Measurements from ENCODE around the gene CCDC124.

CCDC124 gene

DNA sequence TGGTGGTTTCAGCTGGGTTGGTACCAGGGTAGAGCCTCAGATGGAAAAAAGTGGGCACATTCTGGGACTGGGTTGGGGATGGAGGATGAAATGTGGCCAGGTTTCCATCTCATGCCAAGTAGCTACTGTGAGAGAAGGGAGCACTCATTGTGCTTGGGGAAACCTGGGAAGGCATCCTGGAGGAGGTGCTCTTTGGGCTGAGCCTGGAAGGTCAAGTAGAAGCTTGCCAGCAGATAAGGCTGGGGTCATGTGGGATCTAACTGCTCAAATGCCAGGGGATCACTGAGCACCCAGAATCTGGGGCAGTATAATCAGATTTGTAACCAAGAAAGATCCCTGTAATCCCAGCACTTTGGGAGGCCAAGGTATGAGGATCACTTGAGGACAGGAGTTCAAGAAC lies 25.1 kb downstream of the CCDC124 start:
- H3K36me3 ChIP-seq (replicated peaks; ENCODE audit: low read depth, low read length): no peaks in the 10 kb centered on the region
- H2AFZ ChIP-seq (ENCODE audit: low read depth, low read length): no peak overlapping the region
- H3K4me1 ChIP-seq (ENCODE audit: low read length): no peaks in the 10 kb centered on the region
- no peaks in the 10 kb centered on the region for H3K79me2 ChIP-seq (ENCODE audit: low read length)
- no peaks in the 10 kb centered on the region for H4K20me1 ChIP-seq (ENCODE audit: insufficient read depth, low read length)
- no peak overlapping the region for H3K4me2 ChIP-seq (ENCODE audit: low read length)
- H3K27ac ChIP-seq (ENCODE audit: low read length): no peak overlapping the region
- TF ChIP-seq, protein P1, sequence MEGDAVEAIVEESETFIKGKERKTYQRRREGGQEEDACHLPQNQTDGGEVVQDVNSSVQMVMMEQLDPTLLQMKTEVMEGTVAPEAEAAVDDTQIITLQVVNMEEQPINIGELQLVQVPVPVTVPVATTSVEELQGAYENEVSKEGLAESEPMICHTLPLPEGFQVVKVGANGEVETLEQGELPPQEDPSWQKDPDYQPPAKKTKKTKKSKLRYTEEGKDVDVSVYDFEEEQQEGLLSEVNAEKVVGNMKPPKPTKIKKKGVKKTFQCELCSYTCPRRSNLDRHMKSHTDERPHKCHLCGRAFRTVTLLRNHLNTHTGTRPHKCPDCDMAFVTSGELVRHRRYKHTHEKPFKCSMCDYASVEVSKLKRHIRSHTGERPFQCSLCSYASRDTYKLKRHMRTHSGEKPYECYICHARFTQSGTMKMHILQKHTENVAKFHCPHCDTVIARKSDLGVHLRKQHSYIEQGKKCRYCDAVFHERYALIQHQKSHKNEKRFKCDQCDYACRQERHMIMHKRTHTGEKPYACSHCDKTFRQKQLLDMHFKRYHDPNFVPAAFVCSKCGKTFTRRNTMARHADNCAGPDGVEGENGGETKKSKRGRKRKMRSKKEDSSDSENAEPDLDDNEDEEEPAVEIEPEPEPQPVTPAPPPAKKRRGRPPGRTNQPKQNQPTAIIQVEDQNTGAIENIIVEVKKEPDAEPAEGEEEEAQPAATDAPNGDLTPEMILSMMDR (IDR thresholded peaks at IDR 0.05; ENCODE audit: low read depth, low read length): no peak
- no peak for TF ChIP-seq EZH2phosphoT487 (IDR thresholded peaks at IDR 0.05; ENCODE audit: low read depth)
- H3K4me3 ChIP-seq (ENCODE audit: low read length): no peak overlapping the region
- peaks cover 30% of the 10 kb centered on the region for H3K27me3 ChIP-seq (ENCODE audit: low read depth, low read length)
- H3K9me3 ChIP-seq (ENCODE audit: insufficient read depth, low read length): no peaks in the 10 kb centered on the region
- no peak overlapping the region for H3K9ac ChIP-seq (ENCODE audit: low read length)

DNA sequence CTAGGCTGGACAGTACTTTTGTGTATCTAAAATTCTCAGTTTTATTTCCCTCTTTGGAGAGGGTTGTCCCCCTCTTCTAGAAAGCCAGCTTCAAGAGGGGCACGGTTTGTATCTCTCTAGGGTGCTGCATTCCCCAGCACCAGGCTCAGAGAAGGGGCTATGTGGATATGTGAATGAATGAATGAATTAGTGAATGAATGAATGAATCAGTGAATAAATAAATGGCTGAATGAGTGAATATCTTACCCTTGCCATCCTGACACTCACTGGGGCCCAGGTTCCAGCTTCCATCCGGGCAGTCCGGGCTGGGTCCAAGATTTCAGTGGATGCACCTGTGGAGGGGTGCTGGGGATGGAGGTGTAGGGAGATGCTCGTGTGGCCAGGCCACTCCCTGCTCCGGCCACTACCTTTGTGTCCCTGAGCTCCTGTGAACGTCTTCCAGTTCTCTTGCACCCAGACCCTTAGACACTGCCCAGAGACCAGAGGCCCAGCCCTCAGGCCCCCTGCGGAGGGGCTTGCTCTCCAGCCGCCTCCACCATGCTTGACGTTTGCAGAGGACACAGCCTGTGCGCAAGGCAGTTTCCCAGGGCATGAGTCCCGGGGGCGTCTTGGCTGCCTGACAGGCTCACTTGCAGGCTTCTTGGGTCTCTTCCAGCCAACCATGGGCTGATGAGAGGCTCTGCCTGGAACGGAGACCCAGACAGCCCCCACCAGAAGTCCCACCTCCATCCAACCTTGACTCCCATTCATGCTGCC lies 31.3 kb downstream of the CCDC124 start:
- Histone ChIP-seq H3K36me3 (replicated peaks; ENCODE audit: low read depth, low read length) (no peaks in the 10 kb centered on the region), H3K27ac (ENCODE audit: low read length) (no peak overlapping the region), H3K4me1 (ENCODE audit: low read length) (no peaks in the 10 kb centered on the region), H3K9ac (ENCODE audit: low read length) (no peak overlapping the region), H2AFZ (ENCODE audit: low read depth, low read length) (no peak overlapping the region), H3K9me3 (ENCODE audit: insufficient read depth, low read length) (no peaks in the 10 kb centered on the region), H3K79me2 (ENCODE audit: low read length) (no peaks in the 10 kb centered on the region), H3K4me2 (ENCODE audit: low read length) (no peak overlapping the region), H4K20me1 (ENCODE audit: insufficient read depth, low read length) (no peaks in the 10 kb centered on the region), H3K4me3 (ENCODE audit: low read length) (no peak overlapping the region), H3K27me3 (ENCODE audit: low read depth, low read length) (peaks cover 26% of the 10 kb centered on the region)
- no peak for TF ChIP-seq EZH2phosphoT487 (IDR thresholded peaks at IDR 0.05; ENCODE audit: low read depth)
- TF ChIP-seq, protein P1 (IDR thresholded peaks at IDR 0.05; ENCODE audit: low read depth, low read length): no peak

DNA sequence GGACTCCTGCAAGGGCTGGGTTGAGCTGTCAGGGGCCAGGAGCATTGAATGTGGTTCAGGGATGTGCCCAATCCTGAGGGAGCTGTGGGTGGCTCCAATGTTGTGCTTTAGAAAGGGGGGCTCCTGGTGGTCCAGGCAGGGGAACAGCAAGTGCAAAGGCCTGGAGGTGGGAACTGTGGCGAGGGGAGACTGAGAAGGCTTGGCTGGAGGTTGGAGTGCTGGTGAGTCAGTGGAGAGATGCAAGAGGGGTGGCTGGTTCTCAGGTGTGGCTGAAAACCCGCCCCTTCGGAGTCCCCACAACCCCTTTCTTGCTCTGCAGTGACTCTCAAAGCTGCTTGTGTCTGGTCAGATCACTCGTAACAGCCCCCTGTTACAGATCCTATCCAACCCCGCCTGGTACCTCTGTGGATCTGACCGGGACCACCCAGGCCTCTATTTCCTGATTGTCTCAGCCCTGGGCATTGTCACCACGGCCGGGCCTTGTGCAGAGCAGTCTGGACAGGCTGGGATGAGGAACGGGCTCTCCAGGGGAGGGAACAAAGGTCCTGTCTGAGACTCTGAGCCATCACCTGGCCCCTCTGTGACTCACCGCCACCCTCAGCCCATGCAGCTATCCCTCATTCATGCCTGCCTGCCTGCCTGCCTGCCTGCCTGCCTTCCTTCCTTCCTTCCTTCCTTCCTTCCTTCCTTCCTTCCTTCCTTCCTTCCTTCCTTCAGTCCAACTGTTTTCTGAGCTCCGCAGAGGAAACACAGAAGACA lies 32.7 kb downstream of the CCDC124 start:
- no peak overlapping the region for H3K4me3 ChIP-seq (ENCODE audit: low read length)
- H4K20me1 ChIP-seq (ENCODE audit: insufficient read depth, low read length): no peaks in the 10 kb centered on the region
- no peaks in the 10 kb centered on the region for H3K36me3 ChIP-seq (replicated peaks; ENCODE audit: low read depth, low read length)
- H3K4me1 ChIP-seq (ENCODE audit: low read length): no peaks in the 10 kb centered on the region
- TF ChIP-seq, protein P1 (IDR thresholded peaks at IDR 0.05; ENCODE audit: low read depth, low read length): no peak
- TF ChIP-seq EZH2phosphoT487 (IDR thresholded peaks at IDR 0.05; ENCODE audit: low read depth): no peak
- no peaks in the 10 kb centered on the region for H3K9me3 ChIP-seq (ENCODE audit: insufficient read depth, low read length)
- no peak overlapping the region for H2AFZ ChIP-seq (ENCODE audit: low read depth, low read length)
- no peak overlapping the region for H3K27ac ChIP-seq (ENCODE audit: low read length)
- H3K27me3 ChIP-seq (ENCODE audit: low read depth, low read length): peaks cover 26% of the 10 kb centered on the region
- no peak overlapping the region for H3K9ac ChIP-seq (ENCODE audit: low read length)
- no peak overlapping the region for H3K4me2 ChIP-seq (ENCODE audit: low read length)
- no peaks in the 10 kb centered on the region for H3K79me2 ChIP-seq (ENCODE audit: low read length)

DNA sequence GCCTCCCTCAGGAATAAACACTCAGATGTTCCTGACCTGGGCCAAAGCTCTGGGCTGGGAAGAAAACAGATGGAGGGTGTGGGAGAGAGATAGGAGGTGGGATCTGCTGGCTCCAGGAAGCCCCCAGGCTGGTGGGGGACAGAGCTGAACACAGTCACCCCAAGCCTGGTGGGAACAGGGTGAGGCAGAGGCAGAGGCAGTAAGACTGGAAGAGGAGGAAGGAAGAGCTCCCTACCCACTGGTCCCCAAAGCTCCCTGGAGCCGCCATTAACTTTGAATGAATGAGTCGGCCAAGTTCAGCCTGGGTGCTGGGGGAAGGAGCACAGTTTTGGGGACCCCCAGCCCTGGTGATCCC lies 33.3 kb downstream of the CCDC124 start:
- H3K9me3 ChIP-seq (ENCODE audit: insufficient read depth, low read length): no peaks in the 10 kb centered on the region
- no peaks in the 10 kb centered on the region for H3K79me2 ChIP-seq (ENCODE audit: low read length)
- no peaks in the 10 kb centered on the region for H3K36me3 ChIP-seq (replicated peaks; ENCODE audit: low read depth, low read length)
- H2AFZ ChIP-seq (ENCODE audit: low read depth, low read length): no peak overlapping the region
- H3K4me2 ChIP-seq (ENCODE audit: low read length): no peak overlapping the region
- H3K4me1 ChIP-seq (ENCODE audit: low read length): no peaks in the 10 kb centered on the region
- no peaks in the 10 kb centered on the region for H4K20me1 ChIP-seq (ENCODE audit: insufficient read depth, low read length)
- H3K27me3 ChIP-seq (ENCODE audit: low read depth, low read length): peaks cover 26% of the 10 kb centered on the region
- H3K9ac ChIP-seq (ENCODE audit: low read length): no peak overlapping the region
- no peak overlapping the region for H3K4me3 ChIP-seq (ENCODE audit: low read length)
- no peak overlapping the region for H3K27ac ChIP-seq (ENCODE audit: low read length)
- TF ChIP-seq, protein P1 (IDR thresholded peaks at IDR 0.05; ENCODE audit: low read depth, low read length): no peak
- TF ChIP-seq EZH2phosphoT487 (IDR thresholded peaks at IDR 0.05; ENCODE audit: low read depth): no peak
